Gastroesophageal sphincter (tissue), 4 donors: ENCODE measurements around the gene S1PR1. TPM values are rescaled to one million over a fixed set of nuclear protein-coding genes. Genes with fewer than 3 reads are reported as not detected.

Source experiments
- ATAC-seq: fragments of 150-250 bp; one replicate; pipeline ENCODE4 v1.9.1; 2016; ENCODE audit warnings: mild to moderate bottlenecking, moderate library complexity
- H3K27ac ChIP-seq, 4 donors: fragments of 200-600 bp; sonication (generic) in 3 of 4; 1 replicate in 3 of 4; 2 replicates in 1 of 4; pipeline ENCODE4 v1.5.1; 2016 to 2019
- H3K27me3 ChIP-seq: fragments of 200-600 bp; sonication (generic); one replicate; pipeline ENCODE4 v1.5.1; 2019
- H3K36me3 ChIP-seq, 2 donors: fragments of 200-600 bp; sonication (generic); one replicate each; pipeline ENCODE4 v1.5.1; 2019; ENCODE audit warnings: control low read depth in 1 of 2
- H3K4me1 ChIP-seq, 3 donors: fragments of 200-600 bp; sonication (generic); 1 replicate in 2 of 3; 2 replicates in 1 of 3; pipeline ENCODE4 v1.5.1; 2016 to 2019; ENCODE audit warnings: control low read depth in 2 of 3
- H3K4me3 ChIP-seq, 2 donors: fragments of 200-600 bp; sonication (generic); one replicate each; pipeline ENCODE4 v1.5.1; 2019; ENCODE audit warnings: mild to moderate bottlenecking in 1 of 2, moderate library complexity in 1 of 2
- H3K9me3 ChIP-seq, 3 donors: fragments of 200-600 bp; sonication (generic); one replicate each; pipeline ENCODE4 v1.5.1; 2017 to 2019; ENCODE audit warnings: control low read depth in 2 of 3
- CTCF ChIP-seq, 4 experiments: fragments of 200-600 bp in 2 of 4; fragments of 450-650 bp in 2 of 4; sonication (generic) in 1 of 4; IDR thresholded peaks; one replicate each; pipeline ENCODE4 v1.5.1; 2017 to 2019; ENCODE audit warnings: antibody characterized with exemption in 4 of 4, mild to moderate bottlenecking in 2 of 4, moderate library complexity in 2 of 4
- EP300 ChIP-seq: sonication (generic); formaldehyde crosslinking; IDR thresholded peaks from one replicate; pipeline ENCODE4 v1.6.1; 2017; ENCODE audit warnings: antibody characterized with exemption, mild to moderate bottlenecking
- POLR2A ChIP-seq, 2 donors: fragments of 450-650 bp; IDR thresholded peaks; one replicate each; pipeline ENCODE4 v1.6.1; 2017; ENCODE audit warnings: antibody characterized with exemption in 2 of 2, mild to moderate bottlenecking in 2 of 2, moderate library complexity in 1 of 2
- POLR2AphosphoS5 ChIP-seq: sonication (generic); formaldehyde crosslinking; IDR thresholded peaks from one replicate; pipeline ENCODE4 v1.6.1; 2017; ENCODE audit warnings: antibody characterized with exemption
- WGBS, 2 donors: methylation state at CpG; one replicate each; pipeline ENCODE4 v1.1.5; 2018; ENCODE audit warnings: low coverage in 1 of 2; 5-methylcytosine and 5-hydroxymethylcytosine counted together
- total RNA-seq, 4 donors: library from RNA; depleted of rRNA; stranded (reverse); fragments of >200 nt; gene quantifications; one replicate each; pipeline ENCODE4 v1.1.0, GENCODE V29; 2016

Gene S1PR1
- total RNA-seq, 4 donors from 2014 or later = 13.9 to 73.6 (median 47.8) TPM

DNA sequence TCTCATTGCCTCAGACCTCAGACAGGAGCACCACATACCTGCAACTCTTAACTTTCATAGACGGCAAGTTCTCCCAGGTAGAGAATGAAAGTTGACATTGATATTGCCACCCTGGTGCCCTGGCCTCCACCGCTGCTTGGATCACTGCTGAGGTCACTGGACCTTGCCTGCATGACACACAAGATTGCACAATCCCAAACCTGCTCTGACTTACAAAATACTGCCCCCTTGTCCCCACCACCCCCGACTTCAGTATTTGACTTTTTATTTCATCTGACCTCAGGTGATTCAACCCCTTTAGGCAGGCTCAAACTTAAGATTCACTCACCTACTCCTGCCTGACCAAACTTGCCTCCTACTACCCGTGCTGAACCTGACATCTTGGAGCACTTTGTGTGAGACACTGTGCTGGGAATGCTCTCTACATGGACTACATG lies 43.1 kb upstream of the S1PR1 start:
- no peak for TF ChIP-seq POLR2A (IDR thresholded peaks at IDR 0.05)
- TF ChIP-seq POLR2AphosphoS5 = no peak
- no peaks in the 10 kb centered on the region for H3K27me3 ChIP-seq
- WGBS, 2 donors = 88 to 93% methylated on average over 3 to 4 of the region's 4 CpGs
- H3K36me3 ChIP-seq = no peaks in the 10 kb centered on the region
- H3K9me3 ChIP-seq = no peaks in the 10 kb centered on the region
- H3K4me1 ChIP-seq = no peaks in the 10 kb centered on the region
- no peak overlapping the region for H3K27ac ChIP-seq
- no peak for ATAC-seq
- no peak overlapping the region for H3K4me3 ChIP-seq

DNA sequence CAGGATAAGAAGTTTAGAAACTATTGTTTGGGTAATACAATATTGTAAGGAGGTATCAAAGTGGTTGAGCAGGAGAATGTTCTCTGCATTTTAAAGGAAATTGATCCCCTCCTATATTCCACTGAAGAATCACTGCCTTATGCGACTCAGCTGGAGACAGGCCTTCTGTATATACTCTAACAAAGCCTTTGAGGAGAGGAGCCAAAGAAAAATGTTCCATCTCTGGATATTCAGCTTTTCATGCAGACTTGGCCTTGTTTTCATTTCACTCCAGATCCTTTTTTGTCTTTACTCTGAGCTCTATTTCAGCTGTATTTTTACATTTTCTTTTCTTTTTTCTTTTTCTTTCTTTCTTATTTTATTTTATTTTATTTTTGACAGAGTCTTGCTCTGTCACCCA lies 42.1 kb upstream of the S1PR1 start:
- no peaks in the 10 kb centered on the region for H3K4me1 ChIP-seq
- ATAC-seq = no peak
- no peaks in the 10 kb centered on the region for H3K27me3 ChIP-seq
- H3K27ac ChIP-seq = no peak overlapping the region
- TF ChIP-seq EP300 = no peak
- TF ChIP-seq POLR2AphosphoS5 = no peak
- no peak for TF ChIP-seq CTCF (IDR thresholded peaks at IDR 0.05)
- TF ChIP-seq POLR2A (IDR thresholded peaks at IDR 0.05) = no peak
- WGBS, 2 donors = 64 to 86% methylated on average over 1 of the region's 1 CpG
- H3K36me3 ChIP-seq = no peaks in the 10 kb centered on the region
- H3K4me3 ChIP-seq = no peak overlapping the region
- H3K9me3 ChIP-seq = no peaks in the 10 kb centered on the region

DNA sequence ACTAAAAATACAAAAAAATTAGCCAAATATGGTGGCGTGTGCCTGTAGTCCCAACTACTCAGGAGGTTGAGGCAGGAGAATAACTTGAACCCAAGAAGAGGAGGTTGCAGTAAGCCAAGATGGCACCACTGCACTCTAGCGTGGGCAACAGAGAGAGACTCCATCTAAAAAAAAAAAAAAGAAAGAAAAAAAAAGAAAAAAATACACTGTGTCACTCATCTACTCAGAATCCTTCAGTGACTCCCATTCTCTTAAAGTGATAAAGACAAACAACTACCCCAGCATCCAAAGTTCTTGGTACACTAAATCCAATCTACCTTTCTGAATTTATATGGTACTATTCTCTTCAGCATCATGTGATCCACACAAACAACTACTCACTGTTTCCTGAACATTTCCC lies 40.2 kb upstream of the S1PR1 start:
- H3K4me3 ChIP-seq = no peak overlapping the region
- no peak for ATAC-seq
- H3K9me3 ChIP-seq = no peaks in the 10 kb centered on the region
- no peak for TF ChIP-seq POLR2AphosphoS5
- TF ChIP-seq POLR2A (IDR thresholded peaks at IDR 0.05) = no peak
- no peaks in the 10 kb centered on the region for H3K4me1 ChIP-seq
- 93% methylated on average over 2 of the region's 2 CpGs; no CpG with 5 or more reads in 1 of the 2 donors for WGBS, 2 donors
- no peaks in the 10 kb centered on the region for H3K36me3 ChIP-seq
- no peak overlapping the region for H3K27ac ChIP-seq
- no peaks in the 10 kb centered on the region for H3K27me3 ChIP-seq

DNA sequence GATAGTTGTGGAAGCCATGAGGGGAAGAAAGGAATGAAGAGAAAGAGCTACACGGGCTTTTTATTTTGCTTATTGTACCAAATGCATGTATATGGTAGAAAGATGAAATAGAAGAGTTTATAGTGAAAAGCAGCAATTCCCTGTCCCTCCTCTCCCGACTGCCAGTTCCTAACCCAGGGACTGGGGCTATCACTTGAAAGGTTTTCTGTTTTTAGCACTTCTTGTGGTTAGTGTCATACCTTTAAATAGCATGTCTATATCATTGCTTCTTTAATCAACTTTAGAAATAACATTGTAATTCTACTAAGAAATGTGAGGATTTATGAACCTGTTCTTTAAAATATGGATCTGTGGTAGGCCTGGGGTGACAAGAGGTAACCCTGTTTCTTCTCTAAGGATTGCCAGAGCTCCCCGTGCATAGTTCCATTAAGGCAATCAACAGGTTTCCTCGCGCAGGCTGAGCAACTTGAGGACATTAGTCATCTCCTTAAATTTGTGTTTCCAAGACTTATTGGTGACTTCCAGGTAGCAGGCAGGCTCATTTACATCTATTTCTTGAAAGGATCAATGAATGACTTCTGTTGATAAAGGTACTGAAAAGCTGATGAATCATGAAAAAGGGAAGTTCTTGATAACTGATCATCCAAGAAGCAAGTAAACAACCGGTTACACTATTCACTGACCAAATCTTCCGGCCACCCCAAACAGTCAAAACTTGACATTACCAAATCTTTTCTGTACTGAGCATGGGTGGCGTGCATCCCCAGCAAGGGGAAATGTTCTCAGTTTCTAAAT lies 37.8 kb upstream of the S1PR1 start:
- TF ChIP-seq POLR2AphosphoS5 (no peak), EP300 (no peak), POLR2A (IDR thresholded peaks at IDR 0.05) (no peak), CTCF (IDR thresholded peaks at IDR 0.05) (no peak)
- 82 to 91% methylated on average over 8 of the region's 8 CpGs for WGBS, 2 donors
- H3K4me3 ChIP-seq = no peak overlapping the region
- no peaks in the 10 kb centered on the region for H3K9me3 ChIP-seq
- H3K27ac ChIP-seq = no peak overlapping the region
- H3K4me1 ChIP-seq = no peaks in the 10 kb centered on the region
- H3K36me3 ChIP-seq = no peaks in the 10 kb centered on the region
- no peak for ATAC-seq
- no peaks in the 10 kb centered on the region for H3K27me3 ChIP-seq

- Histone ChIP-seq H3K27ac (no peak overlapping the region), H3K36me3 (no peaks in the 10 kb centered on the region), H3K9me3 (no peaks in the 10 kb centered on the region), H3K4me1 (no peaks in the 10 kb centered on the region), H3K4me3 (no peak overlapping the region), H3K27me3 (no peaks in the 10 kb centered on the region)
- WGBS, 2 donors = 85 to 97% methylated on average over 1 of the region's 1 CpG
- ATAC-seq = no peak
- TF ChIP-seq POLR2A (IDR thresholded peaks at IDR 0.05) (no peak), POLR2AphosphoS5 (no peak), CTCF (IDR thresholded peaks at IDR 0.05) (no peak), EP300 (no peak)
Observed at GRCh38 chr1:101199637-101199982, 37.2 kb upstream of the S1PR1 start.

DNA sequence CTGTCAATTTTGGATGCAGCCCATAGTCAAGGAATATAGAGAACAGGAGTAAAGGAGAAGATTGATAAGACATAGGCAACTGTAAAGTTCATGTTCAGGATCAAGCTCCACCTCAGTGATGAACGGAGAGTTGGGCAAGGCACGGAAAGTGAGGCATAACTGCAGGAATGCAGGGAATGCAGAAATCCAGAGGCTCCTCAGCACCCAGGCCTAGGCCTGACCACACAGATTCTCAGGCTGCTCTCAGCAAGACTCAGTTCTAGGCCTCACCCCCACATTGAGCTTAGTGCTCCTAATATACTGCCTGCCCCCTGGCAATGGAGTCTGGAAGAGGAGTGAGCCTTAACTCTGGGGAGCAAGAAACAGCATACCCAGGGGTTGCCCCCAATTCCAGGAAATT lies 36.3 kb upstream of the S1PR1 start:
- TF ChIP-seq POLR2AphosphoS5 = no peak
- Histone ChIP-seq H3K9me3 (no peaks in the 10 kb centered on the region), H3K27me3 (no peaks in the 10 kb centered on the region), H3K4me3 (no peak overlapping the region), H3K36me3 (no peaks in the 10 kb centered on the region), H3K27ac (no peak overlapping the region), H3K4me1 (no peaks in the 10 kb centered on the region)
- no peak for ATAC-seq
- WGBS, 2 donors = 100% methylated on average over 2 of the region's 2 CpGs; no CpG with 5 or more reads in 1 of the 2 donors
